NCI-H1105 (cell line): ENCODE results near the gene PPP1R16B.
A peak's percentile ranks its signal among the peaks of the same experiment; 100 is the strongest.
"Not testable (repeated sequence)": the region's sequence is repeated elsewhere in the genome, so short reads cannot be mapped to it uniquely, and the experiment has no call there.

ENCODE experiments used
- DNase-seq: peaks from one replicate; lab custom pipeline; 2025; lab: John Stamatoyannopoulos, UW

The PPP1R16B gene

GRCh38 chr20:38935285-38935684 is 129.8 kb downstream of the PPP1R16B start:
- DNase-seq, result no peak

GRCh38 chr20:38935967-38936407 is 130.5 kb downstream of the PPP1R16B start:
- no peak for DNase-seq

- no peak for DNase-seq
These were observed 131.5 kb downstream of the PPP1R16B start for GRCh38 chr20:38937000-38937399.

- DNase-seq, result no peak
These were observed 132.5 kb downstream of the PPP1R16B start for GRCh38 chr20:38937978-38938473.

GRCh38 chr20:38939686-38940085 is 134.2 kb downstream of the PPP1R16B start:
- DNase-seq, result no peak

- no peak for DNase-seq
These were observed 135.1 kb downstream of the PPP1R16B start for GRCh38 chr20:38940644-38941043.

- DNase-seq, result no peak
These were observed 136.4 kb downstream of the PPP1R16B start for GRCh38 chr20:38941726-38942389.

- no peak for DNase-seq
These were observed 139.5 kb downstream of the PPP1R16B start for GRCh38 chr20:38945012-38945411.

- DNase-seq, result no peak
These were observed 141.3 kb downstream of the PPP1R16B start for GRCh38 chr20:38946836-38947235.

GRCh38 chr20:38947931-38948362 is 142.4 kb downstream of the PPP1R16B start:
- DNase-seq, result no peak

GRCh38 chr20:38950254-38950653 is 144.8 kb downstream of the PPP1R16B start:
- no peak for DNase-seq

- no peak for DNase-seq
These were observed 146.1 kb downstream of the PPP1R16B start for GRCh38 chr20:38951611-38952010.

- no peak for DNase-seq
These were observed 146.7 kb downstream of the PPP1R16B start for GRCh38 chr20:38952153-38952552.

- DNase-seq, result no peak
These were observed 148.3 kb downstream of the PPP1R16B start for GRCh38 chr20:38953630-38954340.

- no peak for DNase-seq
These were observed 151.9 kb downstream of the PPP1R16B start for GRCh38 chr20:38957235-38957876.

- no peak for DNase-seq
These were observed 152.5 kb downstream of the PPP1R16B start for GRCh38 chr20:38957915-38958485.

- DNase-seq, result not testable (repeated sequence)
These were observed 154.7 kb downstream of the PPP1R16B start for GRCh38 chr20:38960187-38960687.

GRCh38 chr20:38961530-38962043 is 156.1 kb downstream of the PPP1R16B start:
- peak; percentile 11 for DNase-seq

- peak; percentile 98 for DNase-seq
These were observed 156.8 kb downstream of the PPP1R16B start, which contains the start of gene DHX35 for GRCh38 chr20:38962044-38962927. TSS of gene DHX35 (plus strand) at chr20:38962344. CDS start at chr20:38962368, 24 bp downstream.

- no peak for DNase-seq
These were observed 157.5 kb downstream of the PPP1R16B start for GRCh38 chr20:38962928-38963401.

- no peak for DNase-seq
These were observed 158.2 kb downstream of the PPP1R16B start for GRCh38 chr20:38963745-38964144.
